ENCODE results near the gene KIAA0232. TPM values are rescaled to one million over a fixed set of nuclear protein-coding genes. Genes with fewer than 3 reads are reported as not detected.
A peak's percentile ranks its signal among the peaks of the same experiment; 100 is the strongest.

Gene KIAA0232
- total RNA-seq, 1 experiment from 2014 or later, result 5.5 TPM

GRCh38 chr4:6806924-6807626, 24.5 kb downstream of the KIAA0232 start:
- H3K4me1 ChIP-seq (ENCODE audit: insufficient read depth, low read length), result peaks cover 32% of the 10 kb centered on the region
- ATAC-seq (peak; percentile 33), DNase-seq (no peak)
- H3K9ac ChIP-seq (ENCODE audit: low read length), result no peak overlapping the region
- H2AFZ ChIP-seq (ENCODE audit: low read length), result no peak overlapping the region
- ChIA-PET POLR2A (ENCODE audit: unreplicated experiment) (no interaction called here), CTCF (no interaction called here)
- peak overlapping the region; percentile 59 for H3K27ac ChIP-seq (ENCODE audit: low read length)
- no peaks in the 10 kb centered on the region for H3K27me3 ChIP-seq (ENCODE audit: low read length)
- H3K9me2 ChIP-seq (replicated peaks; ENCODE audit: low read length), result no peaks in the 10 kb centered on the region
- H4K20me1 ChIP-seq (ENCODE audit: low read length), result 0 out of 2 replicates have a peak, but pooled peaks cover 14% of the 10 kb centered on the region
- TF ChIP-seq EZH2 (IDR thresholded peaks at IDR 0.05; ENCODE audit: low read length, unreplicated experiment) (no peak), EZH2phosphoT487 (IDR thresholded peaks at IDR 0.05; ENCODE audit: borderline replicate concordance, low read length) (no peak), CTCF (conservative IDR thresholded peaks at IDR 0.05; ENCODE audit: low read depth, low read length) (no peak)
- no TSS peak for BruUV-seq (replicated peaks)
- no peak overlapping the region for H3K4me3 ChIP-seq (ENCODE audit: low read length)
- intact Hi-C loops (cut with micrococcal nuclease), result no loop called here
- no peaks in the 10 kb centered on the region for H3K9me3 ChIP-seq (ENCODE audit: low read length)
- H3K4me2 ChIP-seq (ENCODE audit: low read length), result peak overlapping the region; percentile 48
- peaks cover 4% of the 10 kb centered on the region; the same call in 1 of the 2 replicates for H3K36me3 ChIP-seq (ENCODE audit: low read depth, low read length)
- no peaks in the 10 kb centered on the region for H3F3A ChIP-seq (ENCODE audit: low read length, unreplicated experiment)
- peaks cover 76% of the 10 kb centered on the region for H3K79me2 ChIP-seq (ENCODE audit: low read length)

GRCh38 chr4:6808259-6808658, 25.7 kb downstream of the KIAA0232 start:
- Histone ChIP-seq H3F3A (ENCODE audit: low read length, unreplicated experiment) (no peaks in the 10 kb centered on the region), H3K9me3 (ENCODE audit: low read length) (no peaks in the 10 kb centered on the region), H3K4me3 (ENCODE audit: low read length) (no peak overlapping the region), H3K79me2 (ENCODE audit: low read length) (peaks cover 71% of the 10 kb centered on the region), H2AFZ (ENCODE audit: low read length) (no peak overlapping the region), H3K9ac (ENCODE audit: low read length) (no peak overlapping the region), H3K9me2 (replicated peaks; ENCODE audit: low read length) (no peaks in the 10 kb centered on the region), H3K36me3 (ENCODE audit: low read depth, low read length) (no peaks in the 10 kb centered on the region), H3K27ac (ENCODE audit: low read length) (no peak overlapping the region), H3K27me3 (ENCODE audit: low read length) (no peaks in the 10 kb centered on the region), H3K4me1 (ENCODE audit: insufficient read depth, low read length) (peaks cover 24% of the 10 kb centered on the region), H3K4me2 (ENCODE audit: low read length) (no peak overlapping the region), H4K20me1 (ENCODE audit: low read length) (0 out of 2 replicates have a peak, but pooled peaks cover 11% of the 10 kb centered on the region)
- no TSS peak for BruUV-seq (replicated peaks)
- TF ChIP-seq EZH2 (IDR thresholded peaks at IDR 0.05; ENCODE audit: low read length, unreplicated experiment) (no peak), CTCF (conservative IDR thresholded peaks at IDR 0.05; ENCODE audit: low read depth, low read length) (no peak)
- intact Hi-C loops (cut with micrococcal nuclease), result no loop called here
- DNase-seq (no peak), ATAC-seq (no peak)
- POLR2A ChIA-PET (ENCODE audit: unreplicated experiment), result no interaction called here
- CTCF ChIA-PET, result no interaction called here

GRCh38 chr4:6811165-6811564, 28.6 kb downstream of the KIAA0232 start:
- CTCF ChIA-PET, result no interaction called here
- no peak overlapping the region for H3K9ac ChIP-seq (ENCODE audit: low read length)
- no peaks in the 10 kb centered on the region for H3K9me2 ChIP-seq (replicated peaks; ENCODE audit: low read length)
- intact Hi-C loops (cut with micrococcal nuclease), result no loop called here
- no peak overlapping the region for H3K4me3 ChIP-seq (ENCODE audit: low read length)
- H3K79me2 ChIP-seq (ENCODE audit: low read length), result peaks cover 66% of the 10 kb centered on the region
- H3F3A ChIP-seq (ENCODE audit: low read length, unreplicated experiment), result no peaks in the 10 kb centered on the region
- no peaks in the 10 kb centered on the region for H3K9me3 ChIP-seq (ENCODE audit: low read length)
- DNase-seq (no peak), ATAC-seq (no peak)
- TF ChIP-seq CTCF (conservative IDR thresholded peaks at IDR 0.05; ENCODE audit: low read depth, low read length) (no peak), EZH2phosphoT487 (IDR thresholded peaks at IDR 0.05; ENCODE audit: borderline replicate concordance, low read length) (no peak), EZH2 (IDR thresholded peaks at IDR 0.05; ENCODE audit: low read length, unreplicated experiment) (no peak)
- peaks cover 12% of the 10 kb centered on the region for H3K4me1 ChIP-seq (ENCODE audit: insufficient read depth, low read length)
- H2AFZ ChIP-seq (ENCODE audit: low read length), result no peak overlapping the region
- POLR2A ChIA-PET (ENCODE audit: unreplicated experiment), result no interaction called here
- 0 out of 2 replicates have a peak, but pooled peaks cover 3% of the 10 kb centered on the region for H4K20me1 ChIP-seq (ENCODE audit: low read length)
- no peak overlapping the region for H3K4me2 ChIP-seq (ENCODE audit: low read length)
- BruUV-seq (replicated peaks), result no TSS peak
- no peaks in the 10 kb centered on the region for H3K27me3 ChIP-seq (ENCODE audit: low read length)
- no peak overlapping the region for H3K27ac ChIP-seq (ENCODE audit: low read length)
- no peaks in the 10 kb centered on the region for H3K36me3 ChIP-seq (ENCODE audit: low read depth, low read length)
